HG03175 (cell line): ENCODE measurements around the gene WDR33.
"Not testable (repeated sequence)": the region's sequence is repeated elsewhere in the genome, so short reads cannot be mapped to it uniquely, and the experiment has no call there.

Source experiments
- ATAC-seq: cut with Tn5 transposase; IDR thresholded peaks from one replicate; pipeline ENCODE4 v1.9.1; 2021; ENCODE audit warnings: mild to moderate bottlenecking, moderate library complexity; ENCODE audit not compliant: unreplicated experiment

WDR33 gene

GRCh38 chr2:127811397-127812321 is 688 bp upstream of the WDR33 start:
- no peak for ATAC-seq

- no peak for ATAC-seq
Observed at GRCh38 chr2:127810156-127810618, 784 bp downstream of the WDR33 start.

- no peak for ATAC-seq
Observed at GRCh38 chr2:127807678-127808353, 3.2 kb downstream of the WDR33 start.

GRCh38 chr2:127806860-127807259 is 4.1 kb downstream of the WDR33 start:
- ATAC-seq: not testable (repeated sequence)

GRCh38 chr2:127805491-127805890 is 5.5 kb downstream of the WDR33 start:
- no peak for ATAC-seq

GRCh38 chr2:127799926-127800325 is 11.0 kb downstream of the WDR33 start:
- no peak for ATAC-seq

GRCh38 chr2:127796389-127796788 is 14.6 kb downstream of the WDR33 start:
- ATAC-seq: no peak

GRCh38 chr2:127794901-127795300 is 16.1 kb downstream of the WDR33 start:
- ATAC-seq: not testable (repeated sequence)

GRCh38 chr2:127792805-127793204 is 18.2 kb downstream of the WDR33 start:
- ATAC-seq: no peak

GRCh38 chr2:127790694-127791529 is 20.1 kb downstream of the WDR33 start:
- ATAC-seq: no peak

- ATAC-seq: no peak
Observed at GRCh38 chr2:127786048-127786809, 24.7 kb downstream of the WDR33 start.

- ATAC-seq: no peak
Observed at GRCh38 chr2:127784965-127785518, 25.9 kb downstream of the WDR33 start.

GRCh38 chr2:127783101-127783500 is 27.9 kb downstream of the WDR33 start:
- no peak for ATAC-seq

- no peak for ATAC-seq
Observed at GRCh38 chr2:127778850-127779249, 32.1 kb downstream of the WDR33 start.

- ATAC-seq: no peak
Observed at GRCh38 chr2:127778447-127778846, 32.5 kb downstream of the WDR33 start.

- no peak for ATAC-seq
Observed at GRCh38 chr2:127776122-127776780, 34.7 kb downstream of the WDR33 start.

- ATAC-seq: no peak
Observed at GRCh38 chr2:127771756-127772155, 39.2 kb downstream of the WDR33 start.

- ATAC-seq: no peak
Observed at GRCh38 chr2:127770973-127771735, 39.8 kb downstream of the WDR33 start.

GRCh38 chr2:127770534-127770933 is 40.4 kb downstream of the WDR33 start:
- ATAC-seq: not testable (repeated sequence)
